Measurements from ENCODE around the gene LMAN2. TPM values are rescaled to one million over a fixed set of nuclear protein-coding genes. Genes with fewer than 3 reads are reported as not detected.

LMAN2 gene
- total RNA-seq, 1 donor from 2014 or later = 229 TPM

DNA sequence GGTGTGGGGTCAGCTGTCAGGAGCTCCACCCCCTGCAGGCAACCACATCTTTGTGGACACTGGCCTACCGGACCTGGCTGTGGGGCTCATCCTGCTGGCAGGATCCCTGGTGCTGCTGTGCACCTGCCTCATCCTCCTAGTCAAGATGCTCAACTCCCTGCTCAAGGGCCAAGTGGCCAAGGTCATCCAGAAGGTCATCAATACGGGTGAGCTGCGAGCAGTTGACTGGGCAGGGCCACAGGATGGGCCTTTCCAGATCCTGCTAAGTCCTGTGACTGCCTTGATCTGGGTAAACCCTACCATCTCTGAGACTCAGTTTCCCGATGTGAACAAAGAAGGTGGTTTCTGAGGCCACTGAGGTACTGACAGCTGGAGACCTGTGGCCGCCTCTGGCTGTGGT is 42.5 kb upstream of the LMAN2 start:
- Histone ChIP-seq H3K27me3 (no peaks in the 10 kb centered on the region), H3K9me3 (no peaks in the 10 kb centered on the region), H3K4me1 (no peaks in the 10 kb centered on the region), H3K27ac (no peak overlapping the region), H3K4me3 (no peak overlapping the region), H3K36me3 (no peaks in the 10 kb centered on the region)
- TF ChIP-seq, protein P1, sequence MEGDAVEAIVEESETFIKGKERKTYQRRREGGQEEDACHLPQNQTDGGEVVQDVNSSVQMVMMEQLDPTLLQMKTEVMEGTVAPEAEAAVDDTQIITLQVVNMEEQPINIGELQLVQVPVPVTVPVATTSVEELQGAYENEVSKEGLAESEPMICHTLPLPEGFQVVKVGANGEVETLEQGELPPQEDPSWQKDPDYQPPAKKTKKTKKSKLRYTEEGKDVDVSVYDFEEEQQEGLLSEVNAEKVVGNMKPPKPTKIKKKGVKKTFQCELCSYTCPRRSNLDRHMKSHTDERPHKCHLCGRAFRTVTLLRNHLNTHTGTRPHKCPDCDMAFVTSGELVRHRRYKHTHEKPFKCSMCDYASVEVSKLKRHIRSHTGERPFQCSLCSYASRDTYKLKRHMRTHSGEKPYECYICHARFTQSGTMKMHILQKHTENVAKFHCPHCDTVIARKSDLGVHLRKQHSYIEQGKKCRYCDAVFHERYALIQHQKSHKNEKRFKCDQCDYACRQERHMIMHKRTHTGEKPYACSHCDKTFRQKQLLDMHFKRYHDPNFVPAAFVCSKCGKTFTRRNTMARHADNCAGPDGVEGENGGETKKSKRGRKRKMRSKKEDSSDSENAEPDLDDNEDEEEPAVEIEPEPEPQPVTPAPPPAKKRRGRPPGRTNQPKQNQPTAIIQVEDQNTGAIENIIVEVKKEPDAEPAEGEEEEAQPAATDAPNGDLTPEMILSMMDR (IDR thresholded peaks at IDR 0.05) = no peak
- intact Hi-C loops (cut with DNase I) = no loop called here
- DNase-seq (ENCODE audit: low spot score in 2 of 2) = no peak

DNA sequence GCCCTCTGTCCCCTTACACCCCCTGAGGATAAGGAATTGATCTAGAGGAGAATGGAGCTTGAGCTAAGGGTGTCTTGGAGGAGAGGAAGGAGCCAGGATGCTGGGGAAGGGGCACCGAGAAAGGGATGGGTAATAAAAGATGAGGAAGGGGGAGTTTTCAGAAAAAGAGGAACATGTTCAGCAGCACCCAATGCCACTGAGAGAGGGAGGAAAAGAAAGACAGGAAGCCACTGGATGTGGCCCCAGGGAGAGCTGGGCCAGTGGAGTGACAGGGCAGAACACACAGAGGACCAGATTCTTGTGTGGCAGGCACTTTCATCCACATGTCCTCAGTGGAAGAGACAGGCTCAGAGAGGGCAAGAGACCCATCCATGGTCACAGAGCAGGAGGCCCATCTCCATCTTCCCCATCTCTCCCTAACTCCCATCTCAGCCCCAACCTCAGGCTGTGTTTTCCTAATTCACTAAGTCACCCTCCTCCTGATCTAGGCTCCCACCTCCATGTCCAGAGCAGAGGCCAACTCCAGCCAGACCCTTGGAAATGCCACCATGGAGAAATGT is 41.8 kb upstream of the LMAN2 start:
- no peaks in the 10 kb centered on the region for H3K4me1 ChIP-seq
- DNase-seq (ENCODE audit: low spot score in 2 of 2) = no peak
- no peaks in the 10 kb centered on the region for H3K27me3 ChIP-seq
- no peaks in the 10 kb centered on the region for H3K9me3 ChIP-seq
- TF ChIP-seq, protein P1 (IDR thresholded peaks at IDR 0.05) = no peak
- H3K36me3 ChIP-seq = no peaks in the 10 kb centered on the region
- intact Hi-C loops (cut with DNase I) = no loop called here
- H3K4me3 ChIP-seq = no peak overlapping the region
- no peak overlapping the region for H3K27ac ChIP-seq

DNA sequence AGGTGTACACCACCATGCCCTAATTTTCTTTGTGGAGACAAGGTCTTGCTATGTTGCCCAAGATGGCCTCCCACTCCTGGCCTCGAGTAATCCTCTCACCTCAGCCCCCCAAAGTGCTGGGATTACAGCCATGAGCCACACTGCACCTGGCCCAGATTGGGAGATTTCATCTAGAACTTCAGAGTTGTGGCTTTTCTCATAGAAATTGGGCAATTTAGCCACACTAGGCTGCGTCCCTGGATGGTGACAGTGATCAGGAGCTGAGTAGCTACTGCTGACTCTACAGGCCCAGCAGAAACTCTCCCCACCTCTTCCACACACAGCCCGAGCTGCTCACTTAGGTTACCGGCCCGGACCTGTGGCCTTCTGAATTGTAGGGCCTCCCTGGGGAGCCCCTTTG is 41.3 kb upstream of the LMAN2 start:
- Histone ChIP-seq H3K9me3 (no peaks in the 10 kb centered on the region), H3K36me3 (no peaks in the 10 kb centered on the region), H3K27ac (no peak overlapping the region), H3K27me3 (no peaks in the 10 kb centered on the region), H3K4me1 (no peaks in the 10 kb centered on the region), H3K4me3 (no peak overlapping the region)
- DNase-seq (ENCODE audit: low spot score in 2 of 2) = no peak
- TF ChIP-seq, protein P1 (IDR thresholded peaks at IDR 0.05) = no peak
- intact Hi-C loops (cut with DNase I) = no loop called here

DNA sequence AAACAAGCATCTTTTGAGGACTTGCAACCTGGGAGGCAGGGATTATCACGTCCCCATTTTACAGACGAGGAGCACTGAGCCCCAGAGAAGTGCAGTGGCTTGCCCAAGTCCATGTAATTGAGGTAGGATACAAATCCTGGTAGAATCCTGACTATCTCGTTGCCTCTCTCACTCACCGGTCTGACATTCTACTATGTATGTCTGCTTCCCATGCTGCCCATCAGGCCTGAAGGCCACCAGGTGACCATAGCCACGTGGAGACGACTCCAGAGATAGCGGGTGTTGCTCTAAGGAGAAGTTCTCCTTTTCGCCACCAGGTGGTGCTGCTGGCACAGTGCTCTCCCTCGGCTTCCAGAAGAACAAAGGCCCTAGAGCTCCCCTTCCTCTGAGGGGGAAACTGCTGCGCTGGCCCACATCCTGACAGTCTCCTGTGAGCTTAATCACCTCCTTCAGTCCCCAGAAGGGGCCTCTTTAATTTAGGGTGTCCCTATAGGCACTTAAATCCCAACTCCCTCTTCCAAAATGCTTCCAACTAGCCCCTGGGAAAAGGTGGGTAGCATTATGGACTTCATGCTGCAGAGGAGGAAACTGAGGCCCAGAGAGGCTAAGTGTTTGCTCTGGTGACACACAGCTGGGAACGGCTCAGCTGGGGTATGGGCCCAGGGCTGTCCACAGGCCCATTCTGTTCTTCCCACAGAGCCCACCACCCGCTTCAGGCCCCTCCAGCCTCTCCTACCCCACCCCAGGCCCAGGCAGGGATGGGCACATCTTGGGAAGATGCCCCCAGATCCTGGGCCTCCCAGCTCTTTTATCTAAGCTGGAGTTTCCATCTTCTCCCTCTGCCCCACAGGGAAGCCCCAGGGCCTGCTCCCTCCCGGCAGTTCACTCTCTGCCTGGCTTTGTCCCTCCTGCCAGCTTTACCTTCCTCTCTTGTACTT is 39.2 kb upstream of the LMAN2 start:
- intact Hi-C loops (cut with DNase I) = loop anchor here (1.0 kb wide), 2 partner anchors 64 to 111 kb away; no protein-coding TSS in a partner anchor
- Histone ChIP-seq H3K9me3 (no peaks in the 10 kb centered on the region), H3K4me3 (no peak overlapping the region), H3K4me1 (no peaks in the 10 kb centered on the region), H3K36me3 (no peaks in the 10 kb centered on the region), H3K27ac (no peak overlapping the region), H3K27me3 (no peaks in the 10 kb centered on the region)
- peak in 1 of 2 donors; percentile 89 for DNase-seq (ENCODE audit: low spot score in 2 of 2)
- TF ChIP-seq, protein P1 (IDR thresholded peaks at IDR 0.05) = peak; percentile 94 to 95 (median 94)

DNA sequence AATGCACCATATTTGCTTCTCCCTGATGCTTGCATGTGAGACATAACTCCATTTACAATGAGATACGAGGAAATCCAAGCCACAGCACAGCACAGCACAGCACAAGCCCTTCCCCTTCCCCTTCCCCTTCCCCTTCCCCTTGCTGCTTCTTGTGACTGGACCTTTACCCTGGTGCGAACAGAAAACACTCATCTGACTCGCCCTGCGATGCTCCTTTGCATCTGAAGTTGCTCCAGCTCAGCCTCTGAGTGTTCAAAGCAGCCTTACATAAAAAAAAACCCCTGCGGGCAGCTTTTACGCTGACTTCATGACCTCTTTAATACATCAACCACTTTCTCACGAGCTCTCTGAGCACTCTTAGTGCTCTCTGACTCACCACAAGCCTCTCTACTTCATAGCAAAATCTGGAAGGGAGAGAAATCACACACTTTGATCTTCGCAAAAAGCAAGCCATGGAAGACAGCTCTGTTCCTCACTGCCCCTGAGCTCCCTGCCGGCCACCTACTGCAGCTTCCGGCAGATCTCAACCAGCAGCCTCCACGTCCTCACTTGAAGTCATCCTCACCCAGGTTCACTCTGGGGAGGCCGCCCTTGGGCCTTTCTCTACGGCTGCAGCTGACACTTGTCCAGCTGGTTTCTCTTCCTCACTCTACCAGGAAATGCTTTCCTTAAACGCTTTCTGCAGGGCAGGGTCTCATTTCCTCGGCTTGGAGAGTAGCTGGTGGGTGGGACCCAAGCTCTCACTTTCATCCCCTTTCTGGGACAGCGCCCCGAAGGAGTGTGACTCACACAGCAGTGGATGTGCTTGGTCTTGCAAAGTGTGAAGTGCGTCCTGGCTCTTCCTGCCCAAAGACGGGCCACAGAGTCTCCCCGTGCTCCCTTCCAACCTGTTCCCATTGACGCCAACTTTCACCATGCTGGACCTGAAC is 38.0 kb upstream of the LMAN2 start:
- no peaks in the 10 kb centered on the region for H3K36me3 ChIP-seq
- intact Hi-C loops (cut with DNase I) = loop anchor here (1.0 kb wide), 2 partner anchors 65 to 112 kb away; no protein-coding TSS in a partner anchor
- TF ChIP-seq, protein P1 (IDR thresholded peaks at IDR 0.05) = no peak
- H3K9me3 ChIP-seq = no peaks in the 10 kb centered on the region
- H3K27ac ChIP-seq = no peak overlapping the region
- no peak overlapping the region for H3K4me3 ChIP-seq
- no peaks in the 10 kb centered on the region for H3K4me1 ChIP-seq
- DNase-seq (ENCODE audit: low spot score in 2 of 2) = peak in 1 of 2 donors; percentile 73
- no peaks in the 10 kb centered on the region for H3K27me3 ChIP-seq

Data from ascending aorta (tissue), 2 donors.